Measurements from ENCODE around the gene TEKT2.

Gene TEKT2

GRCh38 chr1:36093929-36094328, 10.0 kb downstream of the TEKT2 start:
- H3K36me3 ChIP-seq (ENCODE audit: control insufficient read depth, insufficient read depth, low read length), result peaks cover 37% of the 10 kb centered on the region
- no peak for DNase-seq (ENCODE audit: low read depth, low spot score)
- no CpG with 5 or more reads among the region's 3 CpGs for WGBS (ENCODE audit: insufficient coverage, insufficient read length)
- H3K4me3 ChIP-seq (ENCODE audit: low read length), result no peak overlapping the region
- H3K27ac ChIP-seq (ENCODE audit: low read length), result no peak overlapping the region
- H3K9me3 ChIP-seq (ENCODE audit: control insufficient read depth, insufficient read depth, low read length), result no peaks in the 10 kb centered on the region
- H3K4me1 ChIP-seq (ENCODE audit: control insufficient read depth, insufficient read depth, low read length), result peaks cover 5% of the 10 kb centered on the region; the same call in 1 of the 2 replicates
- no peaks in the 10 kb centered on the region for H3K27me3 ChIP-seq (ENCODE audit: control insufficient read depth, insufficient read depth, low read length)

- peaks cover 37% of the 10 kb centered on the region for H3K36me3 ChIP-seq (ENCODE audit: control insufficient read depth, insufficient read depth, low read length)
Observed at GRCh38 chr1:36094621-36095061, 10.7 kb downstream of the TEKT2 start.

GRCh38 chr1:36095760-36096405, 12.0 kb downstream of the TEKT2 start:
- no peak overlapping the region for H3K4me3 ChIP-seq (ENCODE audit: low read length)
- no peak overlapping the region for H3K27ac ChIP-seq (ENCODE audit: low read length)
- no peaks in the 10 kb centered on the region for H3K27me3 ChIP-seq (ENCODE audit: control insufficient read depth, insufficient read depth, low read length)
- WGBS (ENCODE audit: insufficient coverage, insufficient read length), result no CpG with 5 or more reads among the region's 15 CpGs
- no peaks in the 10 kb centered on the region for H3K9me3 ChIP-seq (ENCODE audit: control insufficient read depth, insufficient read depth, low read length)
- peaks cover 37% of the 10 kb centered on the region for H3K36me3 ChIP-seq (ENCODE audit: control insufficient read depth, insufficient read depth, low read length)
- no peak for DNase-seq (ENCODE audit: low read depth, low spot score)
- H3K4me1 ChIP-seq (ENCODE audit: control insufficient read depth, insufficient read depth, low read length), result peaks cover 3% of the 10 kb centered on the region; the same call in 1 of the 2 replicates

More at GRCh38 chr1:36094621-36095061, 10.7 kb downstream of the TEKT2 start:
- H3K27ac ChIP-seq (ENCODE audit: low read length), result no peak overlapping the region
- H3K9me3 ChIP-seq (ENCODE audit: control insufficient read depth, insufficient read depth, low read length), result no peaks in the 10 kb centered on the region
- H3K4me1 ChIP-seq (ENCODE audit: control insufficient read depth, insufficient read depth, low read length), result peaks cover 4% of the 10 kb centered on the region; the same call in 1 of the 2 replicates
- H3K27me3 ChIP-seq (ENCODE audit: control insufficient read depth, insufficient read depth, low read length), result no peaks in the 10 kb centered on the region
- no peak overlapping the region for H3K4me3 ChIP-seq (ENCODE audit: low read length)
- no peak for DNase-seq (ENCODE audit: low read depth, low spot score)
- WGBS (ENCODE audit: insufficient coverage, insufficient read length), result no CpG with 5 or more reads among the region's 8 CpGs

GRCh38 chr1:36096500-36097432, 12.9 kb downstream of the TEKT2 start:
- WGBS (ENCODE audit: insufficient coverage, insufficient read length), result no CpG with 5 or more reads among the region's 16 CpGs
- peaks cover 32% of the 10 kb centered on the region for H3K36me3 ChIP-seq (ENCODE audit: control insufficient read depth, insufficient read depth, low read length)
- H3K4me1 ChIP-seq (ENCODE audit: control insufficient read depth, insufficient read depth, low read length), result peaks cover 3% of the 10 kb centered on the region; the same call in 1 of the 2 replicates
- H3K27ac ChIP-seq (ENCODE audit: low read length), result no peak overlapping the region
- H3K9me3 ChIP-seq (ENCODE audit: control insufficient read depth, insufficient read depth, low read length), result no peaks in the 10 kb centered on the region
- H3K27me3 ChIP-seq (ENCODE audit: control insufficient read depth, insufficient read depth, low read length), result no peaks in the 10 kb centered on the region
- DNase-seq (ENCODE audit: low read depth, low spot score), result no peak
- H3K4me3 ChIP-seq (ENCODE audit: low read length), result no peak overlapping the region

GRCh38 chr1:36097693-36098585, 14.0 kb downstream of the TEKT2 start:
- DNase-seq (ENCODE audit: low read depth, low spot score), result no peak
- WGBS (ENCODE audit: insufficient coverage, insufficient read length), result no CpG with 5 or more reads among the region's 33 CpGs
- Histone ChIP-seq H3K27me3 (ENCODE audit: control insufficient read depth, insufficient read depth, low read length) (no peaks in the 10 kb centered on the region), H3K4me1 (ENCODE audit: control insufficient read depth, insufficient read depth, low read length) (peaks cover 3% of the 10 kb centered on the region; the same call in 1 of the 2 replicates), H3K36me3 (ENCODE audit: control insufficient read depth, insufficient read depth, low read length) (peaks cover 20% of the 10 kb centered on the region), H3K4me3 (ENCODE audit: low read length) (no peak overlapping the region), H3K9me3 (ENCODE audit: control insufficient read depth, insufficient read depth, low read length) (no peaks in the 10 kb centered on the region), H3K27ac (ENCODE audit: low read length) (no peak overlapping the region)

- no peak for DNase-seq (ENCODE audit: low read depth, low spot score)
- H3K27ac ChIP-seq (ENCODE audit: low read length), result no peak overlapping the region
- H3K9me3 ChIP-seq (ENCODE audit: control insufficient read depth, insufficient read depth, low read length), result no peaks in the 10 kb centered on the region
- no peak overlapping the region for H3K4me3 ChIP-seq (ENCODE audit: low read length)
- WGBS (ENCODE audit: insufficient coverage, insufficient read length), result no CpG with 5 or more reads among the region's 13 CpGs
- 0 out of 2 replicates have a peak, but pooled peaks cover 11% of the 10 kb centered on the region for H3K36me3 ChIP-seq (ENCODE audit: control insufficient read depth, insufficient read depth, low read length)
- peaks cover 3% of the 10 kb centered on the region; the same call in 1 of the 2 replicates for H3K4me1 ChIP-seq (ENCODE audit: control insufficient read depth, insufficient read depth, low read length)
- H3K27me3 ChIP-seq (ENCODE audit: control insufficient read depth, insufficient read depth, low read length), result no peaks in the 10 kb centered on the region
Observed at GRCh38 chr1:36098650-36099365, 14.9 kb downstream of the TEKT2 start.

- no peaks in the 10 kb centered on the region for H3K27me3 ChIP-seq (ENCODE audit: control insufficient read depth, insufficient read depth, low read length)
- no peak overlapping the region for H3K4me3 ChIP-seq (ENCODE audit: low read length)
- peak; percentile 84 for DNase-seq (ENCODE audit: low read depth, low spot score)
- H3K27ac ChIP-seq (ENCODE audit: low read length), result no peak overlapping the region
- H3K36me3 ChIP-seq (ENCODE audit: control insufficient read depth, insufficient read depth, low read length), result 0 out of 2 replicates have a peak, but pooled peaks cover 4% of the 10 kb centered on the region
- no peaks in the 10 kb centered on the region for H3K9me3 ChIP-seq (ENCODE audit: control insufficient read depth, insufficient read depth, low read length)
- peaks cover 3% of the 10 kb centered on the region; the same call in 1 of the 2 replicates for H3K4me1 ChIP-seq (ENCODE audit: control insufficient read depth, insufficient read depth, low read length)
- WGBS (ENCODE audit: insufficient coverage, insufficient read length), result no CpG with 5 or more reads among the region's 18 CpGs
Observed at GRCh38 chr1:36099681-36100341, 15.9 kb downstream of the TEKT2 start.

GRCh38 chr1:36100376-36100775, 16.5 kb downstream of the TEKT2 start:
- no peaks in the 10 kb centered on the region for H3K27me3 ChIP-seq (ENCODE audit: control insufficient read depth, insufficient read depth, low read length)
- H3K36me3 ChIP-seq (ENCODE audit: control insufficient read depth, insufficient read depth, low read length), result 0 out of 2 replicates have a peak, but pooled peaks cover 4% of the 10 kb centered on the region
- no peak for DNase-seq (ENCODE audit: low read depth, low spot score)
- H3K4me3 ChIP-seq (ENCODE audit: low read length), result no peak overlapping the region
- H3K27ac ChIP-seq (ENCODE audit: low read length), result no peak overlapping the region
- no CpG with 5 or more reads among the region's 6 CpGs for WGBS (ENCODE audit: insufficient coverage, insufficient read length)
- H3K4me1 ChIP-seq (ENCODE audit: control insufficient read depth, insufficient read depth, low read length), result peaks cover 3% of the 10 kb centered on the region; the same call in 1 of the 2 replicates
- no peaks in the 10 kb centered on the region for H3K9me3 ChIP-seq (ENCODE audit: control insufficient read depth, insufficient read depth, low read length)

- H3K27ac ChIP-seq (ENCODE audit: low read length), result no peak overlapping the region
- no peaks in the 10 kb centered on the region for H3K36me3 ChIP-seq (ENCODE audit: control insufficient read depth, insufficient read depth, low read length)
- H3K4me1 ChIP-seq (ENCODE audit: control insufficient read depth, insufficient read depth, low read length), result peaks cover 3% of the 10 kb centered on the region; the same call in 1 of the 2 replicates
- no peaks in the 10 kb centered on the region for H3K27me3 ChIP-seq (ENCODE audit: control insufficient read depth, insufficient read depth, low read length)
- no CpG with 5 or more reads among the region's 5 CpGs for WGBS (ENCODE audit: insufficient coverage, insufficient read length)
- no peak overlapping the region for H3K4me3 ChIP-seq (ENCODE audit: low read length)
- no peak for DNase-seq (ENCODE audit: low read depth, low spot score)
- H3K9me3 ChIP-seq (ENCODE audit: control insufficient read depth, insufficient read depth, low read length), result no peaks in the 10 kb centered on the region
Observed at GRCh38 chr1:36101546-36101945, 17.7 kb downstream of the TEKT2 start.
